GM12875 (cell line): ENCODE results near the gene MRC1.

Source experiments
- H3K4me3 ChIP-seq: one replicate; pipeline ENCODE4 v1.5.1; 2011; ENCODE audit warnings: low read depth, low read length, control low read depth
- CTCF ChIP-seq: IDR thresholded peaks from 2 replicates; pipeline ENCODE4 v1.5.1; 2011; ENCODE audit warnings: low read depth, mild to moderate bottlenecking, control low read depth, inconsistent platforms, low read length, moderate library complexity, borderline replicate concordance; ENCODE audit not compliant: insufficient read depth

MRC1 gene

DNA sequence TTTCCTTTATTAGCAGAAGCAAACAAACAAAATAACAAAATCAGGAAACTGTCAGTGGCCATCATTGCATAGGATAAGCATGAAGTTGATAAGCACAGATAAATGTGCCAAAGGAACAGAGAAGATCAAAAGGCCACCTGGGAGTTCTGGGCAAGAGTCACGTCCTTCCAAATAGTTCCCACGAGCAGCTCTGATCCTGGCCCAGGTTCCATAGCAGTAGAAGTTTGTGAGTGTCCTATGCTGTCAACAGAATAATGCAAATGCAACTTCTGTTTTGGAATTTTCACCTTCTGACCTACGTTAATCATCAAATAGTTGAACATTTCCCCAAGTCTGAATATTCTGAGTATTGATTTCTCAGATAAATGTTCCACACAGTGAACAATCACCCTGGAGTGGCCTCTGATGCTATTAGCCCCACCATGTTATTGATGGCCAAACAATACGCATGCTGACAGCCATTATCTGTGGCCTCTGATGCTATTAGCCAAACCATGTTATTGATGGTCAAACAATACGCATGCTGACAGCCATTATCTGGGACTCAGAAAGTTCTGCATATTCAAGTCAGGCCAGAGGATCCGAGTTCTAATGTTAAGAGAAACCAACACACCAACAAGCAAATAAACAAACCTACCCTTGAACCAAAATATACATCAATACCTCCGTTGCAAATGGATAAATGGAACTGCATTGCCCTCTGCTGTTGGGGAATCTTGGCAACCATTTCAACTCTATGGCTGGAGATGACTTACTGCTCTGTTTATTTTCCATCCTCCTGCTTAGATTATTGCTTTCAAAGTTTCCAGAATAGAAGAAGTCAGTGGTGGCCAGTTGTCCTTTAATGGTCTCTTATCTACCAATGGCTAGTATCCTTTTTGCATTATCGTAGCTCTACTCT, 63.3 kb downstream of the MRC1 start:
- 0 out of 2 replicates have a peak, but pooled peaks have one; percentile 15 for TF ChIP-seq CTCF
- no peak overlapping the region for H3K4me3 ChIP-seq

DNA sequence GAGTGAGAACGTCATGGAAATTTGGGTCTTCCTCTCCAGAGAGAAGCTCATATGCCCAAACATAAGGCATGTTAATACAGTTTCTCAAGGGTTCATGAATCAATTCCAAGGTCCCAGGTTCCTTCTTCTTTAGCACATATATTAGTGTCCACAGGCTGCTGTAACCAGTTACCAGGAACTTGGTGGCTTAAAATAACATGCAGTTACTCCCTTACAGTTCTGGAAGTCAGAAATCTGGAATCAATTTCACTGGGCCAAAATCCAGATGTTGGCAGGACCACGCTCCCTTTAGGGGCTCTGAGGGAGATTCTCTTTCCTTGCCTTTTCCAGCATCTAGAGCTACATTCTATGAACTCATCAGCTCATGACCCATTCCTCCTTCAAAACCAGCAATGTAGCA, 64.8 kb downstream of the MRC1 start:
- TF ChIP-seq CTCF = no peak

GRCh38 chr10:17877121-17877520, 68.0 kb downstream of the MRC1 start:
- no peak overlapping the region for H3K4me3 ChIP-seq

More for the DNA sequence above, 64.8 kb downstream of the MRC1 start:
- H3K4me3 ChIP-seq = no peak overlapping the region

DNA sequence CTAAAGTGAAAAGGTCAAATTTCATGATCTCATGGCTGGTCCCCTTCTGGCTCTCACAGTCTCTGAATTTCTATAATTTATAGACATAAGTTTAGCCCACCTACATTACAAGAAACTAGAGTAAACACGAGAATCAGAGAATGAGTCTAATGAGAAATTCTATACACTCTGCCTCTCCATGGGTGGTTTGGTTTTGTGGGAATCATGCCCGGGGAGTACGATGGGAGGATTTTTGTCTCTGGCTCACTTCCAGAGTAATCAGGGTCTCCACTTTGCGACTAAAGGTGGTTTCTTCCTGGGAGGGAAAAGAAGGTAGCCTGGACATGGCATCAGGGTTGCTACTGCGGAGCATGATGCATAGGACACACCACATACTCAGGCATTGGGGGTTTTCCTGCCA, 69.7 kb downstream of the MRC1 start:
- no peak for TF ChIP-seq CTCF
- no peak overlapping the region for H3K4me3 ChIP-seq

More at GRCh38 chr10:17877121-17877520, 68.0 kb downstream of the MRC1 start:
- TF ChIP-seq CTCF = no peak

GRCh38 chr10:17880601-17881000, 71.5 kb downstream of the MRC1 start:
- no peak overlapping the region for H3K4me3 ChIP-seq
- TF ChIP-seq CTCF = no peak

DNA sequence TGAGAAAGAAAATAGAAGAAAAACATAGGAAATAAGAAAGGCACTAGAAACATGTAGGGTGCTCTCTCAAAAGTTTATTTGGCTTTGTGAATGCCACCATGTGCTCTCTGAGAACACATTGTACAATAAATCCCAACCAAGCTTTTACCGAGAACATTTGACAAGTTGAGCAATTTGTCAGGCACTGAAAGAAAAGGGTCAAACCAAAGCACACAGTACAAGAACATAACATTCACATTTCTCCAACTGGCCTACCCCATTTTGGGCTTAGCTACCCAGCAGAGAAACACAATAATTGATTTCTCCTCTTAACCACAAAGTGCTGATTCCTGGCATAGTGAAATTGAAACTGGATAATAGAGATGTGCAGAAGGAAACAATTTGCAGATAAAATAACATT, 73.4 kb downstream of the MRC1 start:
- TF ChIP-seq CTCF = no peak
- H3K4me3 ChIP-seq = no peak overlapping the region

DNA sequence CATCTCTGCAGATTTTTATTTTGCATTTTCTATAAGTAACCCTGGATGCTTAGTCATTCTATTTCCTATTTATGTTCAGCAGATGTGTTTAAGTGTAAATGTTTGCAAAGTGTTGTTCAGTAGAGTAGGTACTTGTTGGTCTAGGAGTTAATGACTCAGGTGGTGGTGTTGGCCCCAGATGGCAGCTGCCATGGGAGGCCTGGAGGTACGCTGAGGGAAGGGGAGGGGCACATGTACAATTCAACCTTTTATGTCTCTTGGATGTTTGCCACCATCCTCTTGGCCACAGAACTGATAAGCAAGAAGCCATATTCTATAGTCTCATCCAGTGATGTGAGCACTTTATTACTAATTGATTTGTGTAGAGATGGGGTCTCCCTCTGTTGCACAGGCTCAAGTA, 74.5 kb downstream of the MRC1 start:
- no peak for TF ChIP-seq CTCF
- H3K4me3 ChIP-seq = no peak overlapping the region
